Right lobe of liver (tissue), 4 donors: ENCODE measurements around the gene PYGB.

Source experiments
- CTCF ChIP-seq, 4 donors: fragments of 200-600 bp in 3 of 4; fragments of 450-650 bp in 1 of 4; IDR thresholded peaks; one replicate each; pipeline versions ENCODE4 v1.5.1 to v1.8.0; 2016 to 2022; ENCODE audit warnings: antibody characterized with exemption in 4 of 4, mild to moderate bottlenecking in 2 of 4
- POLR2A ChIP-seq: fragments of 450-650 bp; IDR thresholded peaks from one replicate; pipeline ENCODE4 v1.6.1; 2017; ENCODE audit warnings: antibody characterized with exemption, mild to moderate bottlenecking
- donor health status: DM: no; HTN: no; CAD: no.
- donor health status: DM: no; HTN: no; CAD: no.
- donor health status: DM: no; HTN: yes; CAD: no.

- TF ChIP-seq CTCF (IDR thresholded peaks at IDR 0.05): peak; percentile 28 to 37 (median 33)
- no peak for TF ChIP-seq POLR2A
Observed at GRCh38 chr20:25296094-25297093, 48.5 kb downstream of the PYGB start.
